Pancreas (tissue), 10 donors: ENCODE measurements around the gene TEKT3. TPM values are rescaled to one million over a fixed set of nuclear protein-coding genes. Genes with fewer than 3 reads are reported as not detected.
A peak's percentile ranks its signal among the peaks of the same experiment; 100 is the strongest.

ENCODE experiments used
- ATAC-seq, 4 donors: fragments of 200-7000 bp; cut with Tn5 transposase; one replicate each; pipeline versions ENCODE4 v1.8.0 to v1.9.1; 2020; ENCODE audit warnings: mild to moderate bottlenecking in 4 of 4, moderate library complexity in 4 of 4
- DNase-seq, 6 donors: peaks; one replicate each; pipeline ENCODE4 v3.0.0-alpha.2; 2020
- FAIRE-seq: peaks from 2 replicates; lab custom pipeline; 2012; peaks lifted over from hg19 to GRCh38; lab: Jason Lieb, UNC
- H3K27ac ChIP-seq, 4 donors: fragments of 200-600 bp; sonication (generic); 1 replicate in 3 of 4; 2 replicates in 1 of 4; pipeline versions ENCODE4 v1.5.0 to v1.8.0; 2020
- H3K27me3 ChIP-seq, 4 donors: fragments of 200-600 bp; one replicate each; pipeline ENCODE4 v1.8.0; 2021
- H3K36me3 ChIP-seq, 3 donors: fragments of 200-600 bp; sonication (generic) in 1 of 3; one replicate each; pipeline versions ENCODE4 v1.5.0 to v1.8.0; 2020 to 2021
- H3K4me1 ChIP-seq, 3 donors: fragments of 200-600 bp; one replicate each; pipeline ENCODE4 v1.8.0; 2021
- H3K4me3 ChIP-seq, 4 donors: fragments of 200-600 bp; sonication (generic) in 2 of 4; one replicate each; pipeline versions ENCODE4 v1.5.0 to v1.8.0; 2020 to 2021
- H3K9me3 ChIP-seq, 4 donors: fragments of 200-600 bp; one replicate each; pipeline ENCODE4 v1.8.0; 2021
- WGBS, 2 donors: extraction: QIAGEN DNeasy Blood & Tissue Kit; methylation state at CpG; one replicate each; pipeline ENCODE4 v1.1.7; 2013; 5-methylcytosine and 5-hydroxymethylcytosine counted together
- intact Hi-C, 3 donors: fragments of 100-400 bp; cut with DNase I; formaldehyde crosslinking; loops; one replicate each; pipeline versions ENCODE4 v1.11.1 to v1.14.2; 2022
- polyA plus RNA-seq, 2 donors: library from polyadenylated mRNA; stranded (reverse); fragments of 200-250 nt; gene quantifications; one replicate each; pipeline ENCODE4 v1.2.3, GENCODE V29; 2013
- total RNA-seq, 6 donors: library from RNA; stranded (reverse); fragmentation: NEBNext Ultra II Directional in 4 of 6; extraction: Animal tissue kit (Norgen Biotek cat#: 25700) in 4 of 6; gene quantifications; one replicate each; pipeline versions ENCODE4 v1.2.1 to v1.2.4, GENCODE V29; 2021 to 2023
- TF ChIP-seq, protein P1 (sequence below), 4 donors: fragments of 200-600 bp; sonication (generic) in 3 of 4; IDR thresholded peaks; one replicate each; pipeline versions ENCODE4 v1.5.0 to v1.8.0; 2021; ENCODE audit warnings: antibody characterized with exemption in 4 of 4
- donor health status: healthy with polysubstance abuse.
- donor health status: DM: no; HTN: no; CAD: no; lungs with moderate emphysema.
- donor health status: DM: no; HTN: no; CAD: no.
- donor health status: control.
- donor health status: control.
- donor health status: Bipolar disorder and iron deficiency.
- donor health status: DM: yes; HTN: yes; CAD: no.
- donor health status: DM: no; HTN: no; CAD: no.
- donor health status: DM: no; HTN: no; CAD: no.
- donor health status: DM: yes; HTN: yes; CAD: no.

Gene TEKT3
- total and polyA plus RNA-seq, 8 donors = 0.23 to 2.7 (median 0.43) TPM; not detected in 3

DNA sequence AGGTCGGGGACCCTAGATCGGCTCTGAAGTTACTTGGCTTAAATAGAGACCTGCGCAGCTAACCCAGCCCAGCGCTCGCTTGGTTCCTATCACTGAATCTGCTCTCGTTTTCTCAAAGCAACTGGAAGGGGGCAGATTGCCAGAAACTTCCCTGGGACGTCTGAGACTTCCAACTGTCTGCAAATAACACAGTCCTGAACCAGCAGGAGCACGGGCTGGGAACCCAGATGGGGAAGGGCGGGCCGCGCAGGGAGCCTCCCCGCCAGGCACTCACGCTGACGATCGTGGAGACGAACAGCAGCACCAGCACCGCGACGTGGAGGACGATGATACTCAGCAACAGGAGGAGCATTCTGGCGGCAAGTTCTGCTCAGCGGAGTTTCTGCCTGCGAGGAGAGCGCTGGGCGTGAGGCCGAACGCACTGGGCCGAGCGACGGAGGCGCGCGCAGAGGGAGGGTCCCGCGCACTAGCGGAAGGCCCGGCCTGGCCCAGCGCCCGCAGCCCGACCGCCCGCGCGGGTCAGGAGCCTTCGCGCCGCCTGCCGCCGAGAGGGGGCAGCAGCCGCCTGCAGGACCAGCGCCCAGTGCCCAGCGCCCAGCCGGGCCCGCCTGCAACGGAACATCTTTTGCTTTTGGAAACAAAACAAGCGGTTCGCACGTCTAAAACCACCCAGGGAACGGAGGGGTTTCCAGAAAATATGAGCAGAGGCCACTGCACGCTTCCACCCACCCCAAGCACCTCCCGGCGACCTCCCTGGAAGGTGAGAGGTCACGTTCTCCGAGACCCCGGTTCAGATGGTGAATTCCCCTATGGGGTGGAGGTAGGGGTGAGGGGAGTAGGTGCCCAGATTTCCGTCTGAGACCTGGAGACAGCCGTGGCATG is 80.8 kb downstream of the TEKT3 start:
- FAIRE-seq (no peak), DNase-seq (peak; percentile 76 to 94 (median 88)), ATAC-seq (peak; percentile 77 to 82 (median 81))
- Histone ChIP-seq H3K27ac (peak overlapping the region in 3 of 4 donors; percentile 67 to 69 (median 68)), H3K4me1 (peaks cover 23 to 28% (median 25%) of the 10 kb centered on the region in 3 donors), H3K4me3 (peak overlapping the region; percentile 33 to 65 (median 49)), H3K36me3 (no peaks in the 10 kb centered on the region), H3K9me3 (no peaks in the 10 kb centered on the region), H3K27me3 (no peaks in the 10 kb centered on the region)
- intact Hi-C loops = loop anchor here in 1 of 3 donors (5.0 kb wide), 1 partner anchor 242 kb away; no protein-coding TSS in a partner anchor
- 1% methylated on average over 54 to 67 of the region's 67 CpGs for WGBS, 2 donors
- TF ChIP-seq, protein P1, sequence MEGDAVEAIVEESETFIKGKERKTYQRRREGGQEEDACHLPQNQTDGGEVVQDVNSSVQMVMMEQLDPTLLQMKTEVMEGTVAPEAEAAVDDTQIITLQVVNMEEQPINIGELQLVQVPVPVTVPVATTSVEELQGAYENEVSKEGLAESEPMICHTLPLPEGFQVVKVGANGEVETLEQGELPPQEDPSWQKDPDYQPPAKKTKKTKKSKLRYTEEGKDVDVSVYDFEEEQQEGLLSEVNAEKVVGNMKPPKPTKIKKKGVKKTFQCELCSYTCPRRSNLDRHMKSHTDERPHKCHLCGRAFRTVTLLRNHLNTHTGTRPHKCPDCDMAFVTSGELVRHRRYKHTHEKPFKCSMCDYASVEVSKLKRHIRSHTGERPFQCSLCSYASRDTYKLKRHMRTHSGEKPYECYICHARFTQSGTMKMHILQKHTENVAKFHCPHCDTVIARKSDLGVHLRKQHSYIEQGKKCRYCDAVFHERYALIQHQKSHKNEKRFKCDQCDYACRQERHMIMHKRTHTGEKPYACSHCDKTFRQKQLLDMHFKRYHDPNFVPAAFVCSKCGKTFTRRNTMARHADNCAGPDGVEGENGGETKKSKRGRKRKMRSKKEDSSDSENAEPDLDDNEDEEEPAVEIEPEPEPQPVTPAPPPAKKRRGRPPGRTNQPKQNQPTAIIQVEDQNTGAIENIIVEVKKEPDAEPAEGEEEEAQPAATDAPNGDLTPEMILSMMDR (IDR thresholded peaks at IDR 0.05) = peak; percentile 74 to 87 (median 82)

DNA sequence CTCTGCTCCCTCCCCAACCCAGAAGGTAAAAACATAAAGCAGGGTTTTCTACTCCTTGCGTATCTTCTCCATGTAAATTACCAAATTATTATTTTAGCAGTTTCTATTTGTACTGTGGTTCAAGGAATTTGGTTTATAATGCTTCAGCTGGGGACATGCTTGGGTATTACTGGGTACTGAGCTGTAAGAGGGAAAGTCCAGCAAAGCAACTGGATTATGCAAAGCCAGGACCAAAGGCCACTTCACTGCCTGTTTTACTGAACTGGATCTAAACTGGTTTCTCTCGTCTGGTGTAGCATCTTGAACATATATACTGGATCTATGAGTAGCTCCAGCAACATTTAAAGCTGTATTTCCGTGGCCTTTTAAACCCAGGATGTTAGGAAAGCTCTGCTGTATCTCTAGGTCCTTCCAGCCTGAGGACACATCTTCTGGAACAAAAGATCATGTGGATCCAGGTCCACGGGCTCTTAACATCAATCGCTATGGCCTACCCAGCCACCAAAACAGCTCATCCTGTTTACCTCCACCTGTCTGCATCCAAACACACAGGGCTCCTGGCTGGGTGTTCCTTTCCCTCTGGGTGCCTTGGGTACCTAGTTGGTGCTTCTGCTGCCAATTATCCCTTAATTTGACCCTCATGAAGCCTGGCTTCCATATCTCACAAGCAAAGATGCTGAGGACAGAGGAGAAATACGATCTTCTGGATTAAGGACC is 83.4 kb downstream of the TEKT3 start:
- no peaks in the 10 kb centered on the region for H3K27me3 ChIP-seq
- no peaks in the 10 kb centered on the region for H3K36me3 ChIP-seq
- WGBS, 2 donors = 84 to 85% methylated on average over 6 of the region's 6 CpGs
- no peak for ATAC-seq
- no peaks in the 10 kb centered on the region for H3K9me3 ChIP-seq
- H3K4me3 ChIP-seq = no peak overlapping the region
- no peak for DNase-seq
- TF ChIP-seq, protein P1 (IDR thresholded peaks at IDR 0.05) = no peak
- intact Hi-C loops = loop anchor here in 2 of 3 donors (10.0 kb wide), 2 partner anchors 147 to 257 kb away; no protein-coding TSS in a partner anchor
- H3K27ac ChIP-seq = no peak overlapping the region
- no peak for FAIRE-seq
- peaks cover 5 to 15% (median 6%) of the 10 kb centered on the region in 3 donors for H3K4me1 ChIP-seq

DNA sequence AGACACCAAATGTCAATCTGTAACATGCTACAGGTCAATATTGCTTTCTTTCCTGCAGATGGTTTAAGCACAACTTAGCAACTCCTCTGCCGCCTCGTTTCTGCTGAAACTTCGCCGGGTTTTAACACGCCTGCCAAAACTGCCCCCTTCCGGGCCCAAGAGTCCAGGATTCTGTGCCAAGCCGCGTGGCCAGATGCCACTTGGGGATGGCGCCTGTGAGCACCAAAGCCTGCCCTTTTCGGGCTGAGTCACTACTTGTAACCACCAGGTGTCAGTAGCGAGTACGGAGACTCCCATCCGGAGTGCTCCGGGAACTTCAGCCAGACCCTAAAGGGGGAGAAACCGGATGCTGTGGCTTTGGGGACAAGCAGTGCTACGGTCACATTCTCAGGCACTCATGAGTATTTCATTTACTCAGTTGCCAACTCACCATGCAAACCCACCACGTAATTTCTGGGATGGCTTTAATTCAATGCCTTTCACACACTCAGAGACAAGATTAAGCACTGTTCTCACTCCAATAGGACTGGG is 84.1 kb downstream of the TEKT3 start:
- Histone ChIP-seq H3K27me3 (no peaks in the 10 kb centered on the region), H3K4me3 (no peak overlapping the region), H3K4me1 (peaks cover 5 to 15% (median 6%) of the 10 kb centered on the region in 3 donors), H3K9me3 (no peaks in the 10 kb centered on the region), H3K36me3 (no peaks in the 10 kb centered on the region), H3K27ac (no peak overlapping the region)
- ATAC-seq (peak; percentile 22 to 70 (median 66)), DNase-seq (peak; percentile 62 to 85 (median 77)), FAIRE-seq (no peak)
- WGBS, 2 donors = 2% methylated on average over 17 of the region's 17 CpGs
- TF ChIP-seq, protein P1 (IDR thresholded peaks at IDR 0.05) = peak; percentile 72 to 88 (median 80)
- intact Hi-C loops = loop anchor here in 2 of 3 donors (10.0 kb wide), 2 partner anchors 147 to 257 kb away; no protein-coding TSS in a partner anchor

DNA sequence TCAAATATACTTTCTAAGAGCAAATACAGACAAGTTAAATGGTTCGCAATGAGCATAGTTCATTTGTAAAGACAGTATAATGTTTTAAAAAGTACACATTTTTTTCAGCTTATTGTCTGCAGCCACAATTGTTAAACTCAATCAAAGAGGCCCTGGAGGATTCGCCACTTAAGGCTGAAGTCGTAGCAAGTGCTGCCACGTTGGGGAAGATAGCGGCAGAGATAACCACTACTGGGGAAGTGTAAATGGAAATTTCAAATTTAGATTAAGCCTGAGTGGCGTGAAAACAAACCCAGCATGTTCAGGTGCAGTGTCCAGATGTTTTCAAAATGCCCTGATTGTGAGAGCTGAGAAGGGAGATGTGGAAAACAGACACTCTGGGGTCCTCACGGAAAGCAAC is 84.7 kb downstream of the TEKT3 start:
- no peaks in the 10 kb centered on the region for H3K36me3 ChIP-seq
- no peaks in the 10 kb centered on the region for H3K27me3 ChIP-seq
- H3K9me3 ChIP-seq = no peaks in the 10 kb centered on the region
- WGBS, 2 donors = 58 to 65% methylated on average over 7 of the region's 7 CpGs
- TF ChIP-seq, protein P1 (IDR thresholded peaks at IDR 0.05) = no peak
- ATAC-seq (no peak), FAIRE-seq (no peak), DNase-seq (no peak)
- H3K27ac ChIP-seq = no peak overlapping the region
- no peak overlapping the region for H3K4me3 ChIP-seq
- H3K4me1 ChIP-seq = peaks cover 5 to 14% (median 6%) of the 10 kb centered on the region in 3 donors
- intact Hi-C loops = loop anchor here in 2 of 3 donors (10.0 kb wide), 2 partner anchors 148 to 258 kb away; no protein-coding TSS in a partner anchor
